ENCODE measurements around the gene PLA2G2F.
"Not testable (repeated sequence)": the region's sequence is repeated elsewhere in the genome, so short reads cannot be mapped to it uniquely, and the experiment has no call there.

Gene PLA2G2F

DNA sequence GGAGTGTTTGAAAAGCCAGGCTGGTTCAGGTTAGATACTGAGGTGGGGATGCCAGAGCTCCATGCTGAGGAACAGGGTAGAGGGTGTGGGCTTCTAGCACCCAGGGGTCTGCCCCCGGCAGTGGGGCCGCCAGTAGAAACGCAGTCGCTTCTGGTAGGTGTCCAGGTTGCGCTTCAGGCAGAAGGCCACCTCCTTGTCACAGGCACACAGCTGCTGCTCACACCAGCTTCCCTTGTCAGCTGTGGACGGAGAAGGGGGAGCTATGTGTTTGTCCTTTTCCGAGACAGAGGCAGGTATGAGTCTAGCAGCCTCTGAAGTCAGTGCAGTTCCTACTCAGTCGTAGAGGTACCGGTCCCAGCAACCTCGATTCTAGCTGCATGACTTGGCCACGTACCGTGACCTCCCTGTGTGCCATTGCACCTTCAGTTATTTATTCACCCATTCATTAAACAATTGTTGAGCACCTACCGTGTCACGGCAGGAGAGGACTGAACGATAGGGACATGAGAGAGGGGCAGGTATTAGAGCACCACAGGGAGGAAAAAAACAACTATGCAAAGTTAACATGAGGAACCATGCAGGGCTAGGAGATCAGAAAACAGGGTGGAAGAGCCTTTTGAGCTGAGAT is 25.0 kb upstream of the PLA2G2F start:
- DNase-seq (ENCODE audit: low read depth): no peak

DNA sequence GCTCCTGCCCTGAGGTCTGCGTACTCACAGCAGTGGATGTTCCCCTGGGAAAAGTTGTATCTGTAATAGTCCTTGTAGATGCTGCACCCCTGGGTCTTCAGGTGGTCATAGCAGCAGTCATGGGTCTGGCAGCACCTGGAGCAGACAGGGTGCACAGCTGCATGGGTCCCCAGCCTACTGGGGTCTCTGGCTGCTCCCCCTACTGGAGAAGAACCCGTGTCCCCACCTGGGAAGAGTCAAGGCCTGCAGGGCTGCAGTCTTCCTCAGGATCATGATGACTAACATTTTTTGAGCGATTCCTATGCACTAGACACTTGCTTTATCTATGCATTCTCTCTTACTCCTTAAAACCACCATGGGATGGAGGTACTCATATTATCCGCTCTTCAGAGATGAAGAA is 23.6 kb upstream of the PLA2G2F start:
- no peak for DNase-seq (ENCODE audit: low read depth)

DNA sequence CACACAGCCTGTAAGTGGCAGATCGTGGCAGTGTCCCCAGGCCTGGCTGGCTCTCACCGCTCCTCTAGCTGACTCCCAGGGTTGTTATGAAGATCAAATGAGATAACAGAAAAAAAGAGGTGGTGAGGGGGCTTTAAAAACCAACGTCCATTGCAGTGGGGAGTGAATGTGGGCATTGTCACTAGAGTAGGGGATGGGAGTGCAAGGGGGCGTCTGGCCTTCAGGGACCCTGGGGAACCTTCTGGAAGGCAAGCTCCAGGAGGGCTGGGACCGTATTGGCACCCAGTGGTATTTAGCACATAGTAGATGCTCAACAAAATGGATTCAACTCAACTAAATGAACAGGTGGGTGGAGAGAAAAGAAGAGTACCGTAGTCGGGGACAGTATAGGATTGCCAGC is 23.2 kb upstream of the PLA2G2F start:
- no peak for DNase-seq (ENCODE audit: low read depth)

DNA sequence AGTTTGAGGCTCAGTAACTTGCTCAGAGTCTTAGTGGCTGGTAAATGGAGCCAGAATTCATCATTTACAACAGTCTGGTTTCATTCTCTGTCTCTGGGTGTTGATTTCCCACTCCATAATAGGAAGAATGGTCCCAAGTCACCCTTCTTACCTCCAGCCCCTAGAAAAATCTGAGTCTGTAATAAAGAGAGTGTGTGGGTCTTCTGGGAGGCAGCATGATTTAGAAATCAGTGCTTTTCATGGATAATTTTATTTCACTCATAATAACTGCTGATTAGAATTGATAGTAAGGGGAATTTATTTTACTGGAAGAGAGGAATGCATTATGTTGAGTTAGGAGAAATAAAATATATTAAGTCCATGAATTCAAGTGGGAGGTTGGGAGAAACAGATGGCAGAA is 21.9 kb upstream of the PLA2G2F start:
- no peak for DNase-seq (ENCODE audit: low read depth)

DNA sequence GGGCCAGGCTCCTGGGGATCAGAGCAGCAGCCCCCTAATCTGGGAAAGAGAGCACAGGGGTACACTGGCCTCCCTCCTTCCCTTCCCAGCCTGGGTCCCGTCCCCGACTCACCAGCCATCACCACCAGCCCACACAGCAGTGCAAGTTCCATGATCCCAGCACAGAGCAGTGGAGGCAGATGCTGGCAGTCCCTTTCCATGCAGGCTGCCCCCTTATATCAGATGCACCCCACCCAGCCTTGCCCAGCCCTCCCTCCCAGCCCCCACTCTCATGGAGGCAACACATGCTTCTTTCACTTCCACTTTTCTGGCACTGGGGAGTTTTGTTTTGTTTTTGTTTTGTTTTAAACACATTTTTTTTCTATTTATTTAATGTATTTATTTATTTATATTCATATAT is 19.8 kb upstream of the PLA2G2F start, which contains the start of gene PLA2G2D:
Gene PLA2G2D, minus strand, starts transcription at position 190 of the 400 bp plus-strand sequence. Its CDS starts 38 bp downstream, at position 152.
- DNase-seq (ENCODE audit: low read depth): no peak

- no peak for DNase-seq (ENCODE audit: low read depth)
Observed at GRCh38 chr1:20120796-20121195, 18.3 kb upstream of the PLA2G2F start.

- DNase-seq (ENCODE audit: low read depth): no peak
Observed at GRCh38 chr1:20123722-20124455, 15.2 kb upstream of the PLA2G2F start.

DNA sequence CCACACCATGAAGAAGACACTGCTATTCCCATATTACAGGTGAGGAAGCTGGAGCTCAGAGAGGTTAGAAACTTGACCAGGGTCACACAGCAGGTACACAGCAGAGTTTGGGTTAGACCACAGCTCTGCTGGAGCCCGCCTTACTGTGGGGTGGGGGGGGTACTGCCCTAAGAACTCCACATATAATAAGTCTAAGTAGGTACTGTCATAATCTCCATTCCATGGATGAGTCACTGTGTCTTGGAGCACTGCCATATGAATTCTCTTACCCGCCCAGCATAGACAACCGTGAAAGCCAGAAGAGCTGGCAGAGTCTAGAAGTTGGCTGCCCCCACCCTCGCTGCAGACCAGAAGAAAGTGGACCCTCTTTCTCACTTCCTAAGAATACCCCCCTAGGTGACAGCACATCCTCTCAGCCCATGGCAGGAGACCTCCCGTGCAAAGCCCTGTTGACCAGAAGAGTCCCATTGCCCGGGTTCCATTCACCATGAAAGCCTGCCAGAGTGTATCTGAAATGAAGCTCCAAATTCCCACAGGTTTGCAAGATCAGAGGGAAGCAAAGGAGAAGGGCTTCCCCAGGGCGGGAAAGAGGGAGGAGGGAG is 14.6 kb upstream of the PLA2G2F start:
- peak; percentile 30 for DNase-seq (ENCODE audit: low read depth)

DNA sequence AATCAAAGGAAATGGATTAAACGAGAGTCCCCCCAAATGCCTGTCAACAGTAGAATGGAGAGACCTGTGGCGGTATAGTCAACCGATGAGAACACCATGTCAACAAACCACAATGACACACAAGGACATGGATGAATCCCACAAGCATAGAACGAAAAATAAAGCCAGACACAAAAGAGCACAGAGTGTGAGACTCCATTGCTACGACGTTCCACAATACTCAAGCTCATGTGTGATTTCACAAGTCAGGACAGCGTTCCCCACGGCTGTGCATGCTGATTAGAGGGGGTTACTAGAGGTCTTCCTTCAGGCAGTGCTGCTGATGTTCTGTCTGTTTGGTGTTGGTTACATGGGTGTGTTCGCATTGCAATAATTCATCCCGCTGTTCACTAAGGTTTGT is 14.0 kb upstream of the PLA2G2F start:
- no peak for DNase-seq (ENCODE audit: low read depth)

DNA sequence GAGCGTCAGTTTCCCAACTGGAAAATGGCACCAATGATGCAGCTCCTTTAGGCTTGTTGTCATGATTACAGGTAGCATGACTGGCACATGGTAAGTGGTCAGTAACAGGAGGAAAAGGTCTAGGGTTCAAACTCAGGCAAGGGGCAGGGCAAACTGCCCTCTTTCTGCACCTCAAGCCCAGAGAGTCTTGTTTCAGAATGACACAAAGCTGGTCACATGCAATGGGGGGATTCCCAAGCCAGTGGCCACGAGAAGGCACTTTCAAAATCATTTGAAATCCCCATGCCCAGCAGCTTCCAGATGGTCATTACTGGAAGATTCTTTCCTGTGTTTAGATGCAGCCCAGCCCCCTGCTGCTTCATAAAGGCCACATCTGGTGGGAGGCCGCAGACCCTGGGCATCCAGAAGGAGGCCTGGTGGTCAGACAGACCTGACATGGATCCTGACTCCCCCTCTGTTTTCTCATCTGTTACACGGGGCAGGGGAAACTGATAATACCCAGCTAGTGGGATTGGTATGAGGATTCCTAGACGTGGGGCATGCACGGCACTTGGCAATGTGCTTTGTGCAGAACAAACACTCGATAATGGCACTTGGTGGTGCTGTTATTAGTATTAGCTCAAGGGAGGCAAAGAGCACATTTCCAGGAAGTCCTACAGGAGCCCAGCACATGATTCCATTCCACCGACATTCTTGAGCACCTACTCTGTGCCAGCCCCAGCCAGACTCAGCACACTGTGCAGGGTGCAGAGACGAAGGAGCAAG is 12.9 kb upstream of the PLA2G2F start:
- no peak for DNase-seq (ENCODE audit: low read depth)

- no peak for DNase-seq (ENCODE audit: low read depth)
Observed at GRCh38 chr1:20126806-20127440, 12.2 kb upstream of the PLA2G2F start.

GRCh38 chr1:20130518-20130917 is 8.6 kb upstream of the PLA2G2F start:
- not testable (repeated sequence) for DNase-seq (ENCODE audit: low read depth)

- no peak for DNase-seq (ENCODE audit: low read depth)
Observed at GRCh38 chr1:20134995-20135394, 4.1 kb upstream of the PLA2G2F start.

GRCh38 chr1:20136249-20136648 is 2.9 kb upstream of the PLA2G2F start:
- DNase-seq (ENCODE audit: low read depth): no peak

DNA sequence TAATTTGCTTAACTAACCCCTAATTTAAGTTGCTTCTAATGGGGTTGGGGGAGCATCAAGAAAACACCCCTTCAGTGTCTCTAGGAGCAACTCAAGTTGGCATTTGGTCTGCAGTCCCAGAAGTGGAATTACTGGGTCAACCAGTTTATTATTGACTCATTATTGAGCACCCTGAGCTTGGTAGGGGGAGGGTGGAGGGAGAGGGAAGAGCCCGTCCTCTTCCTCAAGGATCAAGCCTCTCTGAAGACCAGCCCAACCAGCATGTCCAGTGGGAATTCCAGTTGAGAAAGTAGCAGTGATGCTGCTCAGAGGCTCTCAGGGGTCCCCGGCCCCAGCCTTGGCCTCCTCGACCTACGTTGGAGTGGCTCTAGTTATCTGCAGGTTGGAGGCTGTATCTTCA is 2.1 kb upstream of the PLA2G2F start:
- no peak for DNase-seq (ENCODE audit: low read depth)

- no peak for DNase-seq (ENCODE audit: low read depth)
Observed at GRCh38 chr1:20137604-20138003, 1.5 kb upstream of the PLA2G2F start.

DNA sequence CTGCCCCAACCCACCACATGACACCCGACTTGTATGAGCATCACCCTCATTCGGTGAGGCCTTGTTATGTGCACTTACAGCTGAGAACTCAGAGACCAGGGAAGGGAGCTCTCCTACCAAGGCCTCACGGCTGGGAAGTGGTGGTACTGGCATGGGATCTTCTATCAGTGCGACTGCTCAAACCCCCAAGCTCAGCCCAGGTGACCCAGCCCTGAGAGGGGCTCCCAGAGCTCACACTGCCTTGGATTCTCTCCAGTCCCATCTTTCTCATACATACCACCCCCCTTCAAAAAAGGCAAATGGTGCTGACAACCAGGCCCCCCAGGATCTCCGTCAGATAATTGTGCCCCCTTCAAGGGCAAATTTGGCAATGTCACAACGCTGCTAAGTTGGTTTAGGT is 777 bp upstream of the PLA2G2F start:
- no peak for DNase-seq (ENCODE audit: low read depth)

GRCh38 chr1:20139776-20140612 is 871 bp downstream of the PLA2G2F start:
- no peak for DNase-seq (ENCODE audit: low read depth)

GRCh38 chr1:20141001-20141400 is 1.9 kb downstream of the PLA2G2F start:
- DNase-seq (ENCODE audit: low read depth): no peak

- no peak for DNase-seq (ENCODE audit: low read depth)
Observed at GRCh38 chr1:20141466-20141865, 2.3 kb downstream of the PLA2G2F start.

GRCh38 chr1:20142001-20142710 is 3.0 kb downstream of the PLA2G2F start:
- DNase-seq (ENCODE audit: low read depth): no peak

All from fibroblast of gingiva (primary cell).